Gastrocnemius medialis (tissue), 4 donors: ENCODE data around the gene SZT2. TPM values are rescaled to one million over a fixed set of nuclear protein-coding genes. Genes with fewer than 3 reads are reported as not detected.

Source experiments
- ATAC-seq, 2 donors: fragments of 150-250 bp; one replicate each; pipeline ENCODE4 v1.9.1; 2016
- DNase-seq, 2 donors: peaks; one replicate each; pipeline ENCODE4 v3.0.0-alpha.2; 2019
- H3K27ac ChIP-seq, 4 donors: fragments of 200-600 bp; sonication (generic); 1 replicate in 1 of 4; 2 replicates in 3 of 4; pipeline ENCODE4 v1.5.1; 2016 to 2018; ENCODE audit warnings: mild to moderate bottlenecking in 2 of 4, moderate library complexity in 1 of 4
- H3K27me3 ChIP-seq, 3 donors: fragments of 200-600 bp; sonication (generic) in 2 of 3; 1 replicate in 1 of 3; 2 replicates in 2 of 3; pipeline versions ENCODE4 v1.5.1 to v1.6.0; 2016 to 2019; ENCODE audit warnings: mild to moderate bottlenecking in 1 of 3, moderate library complexity in 1 of 3
- H3K36me3 ChIP-seq, 2 donors: fragments of 200-600 bp; sonication (generic) in 1 of 2; one replicate each; pipeline ENCODE4 v1.5.1; 2017 to 2018
- H3K4me1 ChIP-seq, 2 donors: fragments of 200-600 bp; sonication (generic) in 1 of 2; one replicate each; pipeline ENCODE4 v1.5.1; 2016 to 2017; ENCODE audit warnings: mild to moderate bottlenecking in 2 of 2
- H3K4me3 ChIP-seq, 4 donors: fragments of 200-600 bp; sonication (generic) in 3 of 4; 1 replicate in 1 of 4; 2 replicates in 3 of 4; pipeline ENCODE4 v1.5.1; 2016 to 2019; ENCODE audit warnings: mild to moderate bottlenecking in 2 of 4
- H3K9me3 ChIP-seq, 3 donors: fragments of 200-600 bp; sonication (generic) in 2 of 3; 1 replicate in 1 of 3; 2 replicates in 2 of 3; pipeline ENCODE4 v1.5.1; 2016 to 2019
- CTCF ChIP-seq, 5 experiments: fragments of 450-650 bp in 3 of 5; fragments of 200-600 bp in 2 of 5; sonication (generic) in 2 of 5; IDR thresholded peaks in 4 of 5; conservative IDR thresholded peaks in 1 of 5; 1 replicate in 4 of 5; 2 replicates in 1 of 5; pipeline ENCODE4 v1.5.1; 2016 to 2019; ENCODE audit warnings: antibody characterized with exemption in 5 of 5, mild to moderate bottlenecking in 3 of 5, moderate library complexity in 3 of 5
- POLR2A ChIP-seq, 2 donors: fragments of 450-650 bp; IDR thresholded peaks; one replicate each; pipeline ENCODE4 v1.6.1; 2017; ENCODE audit warnings: antibody characterized with exemption in 2 of 2, mild to moderate bottlenecking in 2 of 2, moderate library complexity in 2 of 2
- in situ Hi-C, 4 donors: fragments of 200-750 bp; cut with MboI; loops; one replicate each; pipeline versions ENCODE4 v1.15.0 to v1.8.0; 2017; ENCODE audit warnings: low sequenced_read_pairs in 4 of 4
- intact Hi-C: fragments of 100-400 bp; cut with DNase I; formaldehyde crosslinking; loops from one replicate; pipeline ENCODE4 v1.15.1; 2023; ENCODE audit warnings: low total_unique reads
- total RNA-seq, 4 donors: library from RNA; depleted of rRNA; stranded (reverse); fragments of >200 nt; gene quantifications; one replicate each; pipeline versions ENCODE4 v1.1.0 to v1.2.3, GENCODE V29; 2016

The SZT2 gene
- total RNA-seq, 4 donors from 2014 or later = 15.9 to 20.9 (median 17.9) TPM

GRCh38 chr1:43421396-43421795 lies 31.7 kb downstream of the SZT2 start:
- ATAC-seq = no peak
- Histone ChIP-seq H3K27ac (no peak overlapping the region), H3K36me3 (peaks cover 2 to 96% of the 10 kb centered on the region in 2 donors)

GRCh38 chr1:43421976-43422750 lies 32.5 kb downstream of the SZT2 start:
- Histone ChIP-seq H3K9me3 (no peaks in the 10 kb centered on the region), H3K36me3 (peaks cover 2 to 96% of the 10 kb centered on the region in 2 donors), H3K4me1 (no peaks in the 10 kb centered on the region), H3K27me3 (no peaks in the 10 kb centered on the region), H3K27ac (no peak overlapping the region), H3K4me3 (no peak overlapping the region)
- no peak for ATAC-seq
- intact Hi-C loops = no loop called here
- DNase-seq = no peak
- in situ Hi-C loops = no loop called here
- no peak for TF ChIP-seq POLR2A (IDR thresholded peaks at IDR 0.05)
- no peak for TF ChIP-seq CTCF (IDR thresholded peaks at IDR 0.05 in 4 of 5, conservative IDR thresholded peaks at IDR 0.05 in 1 of 5)

More at GRCh38 chr1:43421396-43421795, 31.7 kb downstream of the SZT2 start:
- DNase-seq = no peak
- H3K4me1 ChIP-seq = no peaks in the 10 kb centered on the region
- TF ChIP-seq CTCF (IDR thresholded peaks at IDR 0.05 in 4 of 5, conservative IDR thresholded peaks at IDR 0.05 in 1 of 5) (no peak), POLR2A (IDR thresholded peaks at IDR 0.05) (no peak)
- H3K27me3 ChIP-seq = no peaks in the 10 kb centered on the region
- intact Hi-C loops (no loop called here), in situ Hi-C loops (no loop called here)
- H3K9me3 ChIP-seq = no peaks in the 10 kb centered on the region
- no peak overlapping the region for H3K4me3 ChIP-seq

- intact Hi-C loops = no loop called here
- H3K4me1 ChIP-seq = no peaks in the 10 kb centered on the region
- in situ Hi-C loops = no loop called here
- DNase-seq (no peak), ATAC-seq (no peak)
- TF ChIP-seq CTCF (IDR thresholded peaks at IDR 0.05 in 4 of 5, conservative IDR thresholded peaks at IDR 0.05 in 1 of 5) (no peak), POLR2A (IDR thresholded peaks at IDR 0.05) (no peak)
- H3K36me3 ChIP-seq = peaks cover 2 to 96% of the 10 kb centered on the region in 2 donors
- no peak overlapping the region for H3K4me3 ChIP-seq
- no peaks in the 10 kb centered on the region for H3K9me3 ChIP-seq
- no peaks in the 10 kb centered on the region for H3K27me3 ChIP-seq
- H3K27ac ChIP-seq = no peak overlapping the region
These were observed 33.4 kb downstream of the SZT2 start for GRCh38 chr1:43422995-43423671.

- no peaks in the 10 kb centered on the region for H3K4me1 ChIP-seq
- no peak overlapping the region for H3K27ac ChIP-seq
- TF ChIP-seq CTCF (IDR thresholded peaks at IDR 0.05 in 4 of 5, conservative IDR thresholded peaks at IDR 0.05 in 1 of 5) = no peak
- TF ChIP-seq POLR2A (IDR thresholded peaks at IDR 0.05) = no peak
- H3K36me3 ChIP-seq = peaks cover 2 to 96% of the 10 kb centered on the region in 2 donors
- no peak for ATAC-seq
- intact Hi-C loops = no loop called here
- no peaks in the 10 kb centered on the region for H3K9me3 ChIP-seq
- H3K27me3 ChIP-seq = no peaks in the 10 kb centered on the region
- in situ Hi-C loops = no loop called here
- no peak overlapping the region for H3K4me3 ChIP-seq
- DNase-seq = no peak
These were observed 34.2 kb downstream of the SZT2 start for GRCh38 chr1:43423672-43424550.
